Ovary (tissue), 3 donors: ENCODE measurements around the gene SH3PXD2A.

ENCODE experiments used
- CTCF ChIP-seq, 3 donors: fragments of 450-650 bp in 2 of 3; fragments of 200-600 bp in 1 of 3; IDR thresholded peaks; one replicate each; pipeline versions ENCODE4 v1.5.1 to v1.8.0; 2016 to 2022; ENCODE audit warnings: antibody characterized with exemption in 3 of 3, mild to moderate bottlenecking in 1 of 3
- EP300 ChIP-seq: sonication (generic); formaldehyde crosslinking; IDR thresholded peaks from one replicate; pipeline ENCODE4 v1.6.1; 2017; ENCODE audit warnings: antibody characterized with exemption
- POLR2A ChIP-seq: fragments of 450-650 bp; IDR thresholded peaks from one replicate; pipeline ENCODE4 v1.6.1; 2017; ENCODE audit warnings: antibody characterized with exemption, mild to moderate bottlenecking, moderate library complexity
- donor health status: DM: no; HTN: no; CAD: no.

GRCh38 chr10:103897241-103897774, 41.9 kb upstream of the SH3PXD2A start:
- TF ChIP-seq CTCF (IDR thresholded peaks at IDR 0.05) (no peak), POLR2A (no peak), EP300 (no peak)
